HG02610 (cell line): ENCODE data around the gene UNG.

Source experiments
- ATAC-seq: cut with Tn5 transposase; IDR thresholded peaks from one replicate; pipeline ENCODE4 v1.9.1; 2021; ENCODE audit warnings: mild to moderate bottlenecking, moderate library complexity; ENCODE audit not compliant: unreplicated experiment

The UNG gene

DNA sequence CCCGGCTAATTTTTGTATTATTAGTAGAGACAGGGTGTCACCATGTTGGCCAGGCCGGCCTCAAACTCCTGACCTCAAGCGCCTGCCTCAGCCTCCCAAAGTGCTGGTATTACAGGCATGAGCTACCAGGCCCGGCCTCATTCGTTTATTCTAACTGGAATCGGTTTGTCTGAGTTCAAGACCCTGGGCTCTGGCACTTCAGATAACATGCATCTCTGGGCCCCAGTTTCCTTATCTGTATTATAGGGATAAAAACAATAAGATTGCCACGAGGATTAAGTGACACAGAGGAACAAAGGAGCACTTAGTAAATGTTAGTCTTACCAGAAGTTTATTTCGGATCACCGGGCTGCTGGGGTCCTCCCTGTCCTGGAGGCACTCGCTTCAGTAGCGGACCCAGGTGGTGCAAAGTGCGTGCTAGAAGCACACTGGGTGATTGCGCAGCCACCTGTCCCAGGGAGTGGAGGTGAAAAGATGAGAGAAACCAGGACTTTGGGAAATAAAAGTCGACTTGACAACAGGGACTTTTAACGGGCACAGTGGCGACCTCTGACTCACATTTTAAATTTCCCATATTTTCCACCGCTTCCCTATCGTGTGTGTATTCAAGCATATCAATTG is 56.5 kb downstream of the UNG start:
- ATAC-seq: no peak

DNA sequence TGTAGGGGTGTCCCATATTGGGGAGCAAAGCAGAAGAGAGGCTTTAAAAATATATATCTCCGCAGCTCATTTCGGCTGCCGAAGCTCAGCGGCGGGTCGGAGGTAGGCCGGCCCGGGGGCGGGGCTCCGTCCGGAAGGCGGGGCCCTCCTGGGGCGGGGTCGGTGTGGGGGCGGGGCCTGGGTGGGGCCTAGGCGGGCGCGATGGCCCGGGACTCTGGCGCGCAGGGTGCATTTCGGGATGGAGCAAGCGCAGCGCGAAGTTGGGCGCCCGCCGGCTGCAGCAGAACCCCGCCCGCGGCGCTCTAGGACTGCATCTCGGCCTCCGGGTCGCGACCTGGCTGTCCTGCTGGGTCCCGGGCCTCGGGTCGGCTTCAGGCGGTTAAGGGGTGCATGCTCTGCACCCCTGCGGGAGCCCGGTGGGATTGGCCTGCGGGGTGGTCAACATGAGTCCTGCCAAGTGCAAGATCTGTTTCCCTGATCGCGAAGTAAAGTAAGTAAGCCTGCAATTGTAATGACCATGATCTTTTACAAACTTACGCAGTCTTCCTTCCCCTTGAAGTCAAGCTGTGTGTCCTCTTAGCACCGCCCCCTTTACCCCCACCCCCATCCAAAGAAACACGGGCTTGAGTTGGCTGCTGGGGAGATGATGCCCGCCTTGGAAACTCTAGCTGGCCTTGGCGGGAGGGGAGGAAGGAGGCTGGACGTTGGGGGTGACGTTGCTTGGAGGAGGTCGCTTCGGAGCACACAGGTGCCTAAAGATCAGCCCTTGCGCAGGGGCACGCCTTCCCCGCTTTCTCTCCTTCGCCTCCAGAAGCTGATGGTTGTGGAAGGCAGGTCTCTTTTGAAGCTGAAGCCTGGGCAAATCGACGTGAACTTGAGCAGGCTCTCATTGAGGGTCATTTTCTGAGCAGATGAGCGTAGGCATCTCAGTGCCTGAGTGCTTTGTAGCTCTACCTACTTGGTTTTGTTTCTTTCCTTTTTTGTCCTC is 57.3 kb downstream of the UNG start:
- ATAC-seq: peak; percentile 86

- ATAC-seq: no peak
Measured at GRCh38 chr12:109156036-109156435, 58.6 kb downstream of the UNG start.

DNA sequence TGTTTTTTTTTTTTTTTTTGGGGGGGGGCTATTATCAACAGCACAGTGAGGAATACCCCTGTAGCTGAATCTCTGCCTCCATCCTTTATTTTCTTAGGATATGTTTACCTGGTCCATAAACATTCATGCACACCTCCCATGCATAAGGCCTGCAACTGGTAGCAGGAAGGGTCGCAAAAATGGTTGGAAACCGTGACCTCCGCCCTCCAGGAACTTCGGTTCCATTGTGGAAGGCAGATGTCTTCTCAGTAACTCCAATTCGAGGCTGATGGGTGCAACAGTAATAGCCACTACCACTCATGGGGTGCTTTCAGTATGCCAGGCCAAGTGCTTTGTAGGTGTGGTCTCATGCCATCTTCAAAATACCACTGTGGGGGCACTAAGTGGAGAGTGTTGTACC is 59.2 kb downstream of the UNG start:
- no peak for ATAC-seq

GRCh38 chr12:109157986-109158385 is 60.6 kb downstream of the UNG start:
- no peak for ATAC-seq

- ATAC-seq: no peak
Measured at GRCh38 chr12:109160433-109160832, 63.0 kb downstream of the UNG start.
